Activated CD4-positive, alpha-beta T cell treated with anti-CD3 and anti-CD28 coated beads, Interleukin-2, Interleukin-6, amounts not matched to agents 100 ng/mL and 50 ng/mL, durations not matched to agents 16 hours and 8 hours (primary cell): ENCODE results near the gene SMIM10L1.

Experiments
- DNase-seq: peaks from one replicate; pipeline ENCODE4 v3.0.0-alpha.2; 2020

SMIM10L1 gene

DNA sequence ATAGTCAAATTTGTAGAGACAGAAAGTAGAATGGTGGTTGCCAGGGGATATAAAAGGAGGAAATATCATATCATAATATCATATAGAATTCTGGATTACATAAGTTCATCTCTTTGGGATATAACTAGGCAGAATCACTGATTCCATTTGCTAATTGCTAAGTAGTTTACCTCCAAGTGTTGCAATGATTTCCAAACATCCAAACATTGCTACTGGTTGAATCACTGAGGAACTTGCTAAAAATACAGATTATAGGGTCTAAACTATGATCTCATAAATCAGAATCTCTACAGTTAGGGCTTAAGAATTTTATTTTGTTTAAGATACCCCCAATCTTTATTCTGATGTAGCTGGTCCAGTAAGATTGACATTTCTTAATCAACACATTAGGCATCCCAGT lies 31.8 kb downstream of the SMIM10L1 start:
- no peak for DNase-seq

DNA sequence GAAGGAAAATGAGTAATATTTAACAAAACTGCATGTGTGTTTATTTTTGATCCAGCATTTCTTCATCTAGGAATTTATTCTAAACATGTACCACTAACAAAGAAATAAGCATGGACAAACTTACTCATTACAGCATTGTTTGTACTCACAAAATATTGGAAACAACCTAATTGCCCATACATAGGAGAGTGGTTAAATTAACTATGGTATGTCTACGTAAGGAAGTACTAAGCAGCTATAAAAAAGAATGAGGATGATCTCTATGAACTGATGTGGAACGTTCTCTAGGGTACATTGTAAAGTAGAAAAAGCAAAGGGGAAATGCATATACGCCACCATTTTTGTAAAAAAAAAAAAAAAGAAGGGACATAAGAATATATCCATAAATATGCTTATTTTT lies 33.2 kb downstream of the SMIM10L1 start:
- no peak for DNase-seq

DNA sequence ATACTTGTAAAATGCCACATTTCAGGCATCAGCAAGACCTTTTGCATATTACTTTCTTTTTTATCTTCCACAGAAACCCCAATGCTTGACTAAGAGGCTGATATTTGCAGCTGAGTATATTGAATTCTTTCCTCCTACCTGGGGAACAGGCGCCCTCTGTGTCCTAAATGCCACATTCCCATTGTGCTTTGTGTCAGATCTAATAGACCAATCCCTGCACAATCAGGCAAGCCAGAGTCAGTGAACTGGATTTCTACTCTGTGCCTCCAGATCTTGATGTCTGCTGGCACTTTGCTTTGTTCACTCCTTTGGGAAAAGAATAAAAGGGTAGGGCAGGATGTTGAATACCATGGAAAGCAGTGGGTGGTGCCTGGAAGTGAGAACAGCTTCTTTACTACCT lies 38.1 kb downstream of the SMIM10L1 start:
- DNase-seq, result no peak
